HL-60 (cell line): ENCODE data around the gene DPYSL5.
A peak's percentile ranks its signal among the peaks of the same experiment; 100 is the strongest.

Experiments
- DNase-seq, 2 experiments: peaks; one replicate each; pipeline ENCODE4 v3.0.0-alpha.2; 2010 to 2020; ENCODE audit warnings: low read depth in 1 of 2, low spot score in 1 of 2
- H3K27ac ChIP-seq: fragments of 250-450 bp; sonication (Bioruptor Pico); replicated peaks from 2 replicates; pipeline ENCODE4 v1.5.1; 2020; ENCODE audit warnings: mild to moderate bottlenecking, moderate library complexity
- H3K27me3 ChIP-seq: fragments of 250-450 bp; sonication (Bioruptor Pico); 2 replicates; pipeline ENCODE4 v1.5.1; 2021; ENCODE audit warnings: mild to moderate bottlenecking, moderate library complexity; ENCODE audit not compliant: insufficient read depth, poor library complexity, severe bottlenecking
- H3K4me3 ChIP-seq: replicated peaks from 2 replicates; pipeline ENCODE4 v1.5.1; 2011; ENCODE audit warnings: mild to moderate bottlenecking, control low read depth, low read length; ENCODE audit not compliant: insufficient read depth
- GABPA ChIP-seq: IDR thresholded peaks from 2 replicates; pipeline ENCODE4 v1.6.1; 2012; ENCODE audit warnings: low read depth
- POLR2AphosphoS5 ChIP-seq: IDR thresholded peaks from 2 replicates; pipeline ENCODE4 v1.6.1; 2012; ENCODE audit warnings: low read depth
- SPI1 ChIP-seq: IDR thresholded peaks from 2 replicates; pipeline ENCODE4 v1.6.1; 2012; ENCODE audit warnings: low read depth, mild to moderate bottlenecking, borderline replicate concordance
- TF ChIP-seq, protein P1 (sequence below): IDR thresholded peaks from one replicate; pipeline ENCODE4 v1.5.1; 2011; ENCODE audit warnings: low read length, control low read depth, inconsistent platforms; ENCODE audit not compliant: insufficient read depth
- TF ChIP-seq, protein P2 (sequence below): IDR thresholded peaks from 2 replicates; pipeline ENCODE4 v1.6.1; 2012; ENCODE audit warnings: low read depth; ENCODE audit not compliant: insufficient replicate concordance

The DPYSL5 gene

DNA sequence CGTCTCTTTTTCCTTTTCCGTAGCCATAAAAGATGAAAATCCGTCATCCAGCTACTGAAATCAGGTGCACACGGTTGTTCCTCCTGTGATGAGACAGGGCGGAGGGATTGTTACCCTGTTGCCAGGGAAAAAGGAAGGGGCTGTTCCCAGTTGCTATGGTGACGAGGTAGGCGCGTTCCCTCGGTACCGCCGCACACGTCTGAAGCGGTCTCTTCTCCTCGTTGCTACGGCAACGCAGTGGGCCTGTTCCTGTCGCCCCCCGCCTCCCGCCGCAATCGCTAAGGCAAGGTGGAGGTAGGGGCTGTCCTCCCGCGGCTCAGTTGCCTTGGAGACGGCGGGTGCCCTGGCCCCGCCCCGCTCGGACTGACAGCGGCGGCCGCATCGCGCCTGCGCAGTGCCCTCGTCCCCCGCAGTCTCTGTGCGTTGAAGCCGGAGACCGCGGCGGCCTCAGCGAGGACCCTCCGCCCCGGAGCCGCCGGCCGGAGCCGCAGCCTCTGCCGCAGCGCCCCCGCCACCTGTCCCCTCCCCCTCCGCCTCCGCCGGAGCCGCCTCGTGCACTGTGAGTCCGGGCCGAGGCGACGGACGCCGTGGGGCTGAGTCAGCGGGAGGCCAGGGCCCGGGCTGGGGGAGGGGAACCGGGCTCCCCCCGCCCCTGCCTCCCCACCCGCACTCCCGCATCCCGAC is 122.5 kb downstream of the DPYSL5 start, which contains the start of gene MAPRE3:
TSS of gene MAPRE3 (plus strand) at position 394 of the 684 bp plus-strand sequence. CDS start 51,582 bp downstream, outside the sequence.
- peak; percentile 61 for DNase-seq
- Histone ChIP-seq H3K27ac (no peak within 1 kb of the TSS), H3K4me3 (peak within 1 kb of the TSS; percentile 65), H3K27me3 (peaks cover 6% of the 10 kb centered on the region)
- TF ChIP-seq SPI1, result no peak

DNA sequence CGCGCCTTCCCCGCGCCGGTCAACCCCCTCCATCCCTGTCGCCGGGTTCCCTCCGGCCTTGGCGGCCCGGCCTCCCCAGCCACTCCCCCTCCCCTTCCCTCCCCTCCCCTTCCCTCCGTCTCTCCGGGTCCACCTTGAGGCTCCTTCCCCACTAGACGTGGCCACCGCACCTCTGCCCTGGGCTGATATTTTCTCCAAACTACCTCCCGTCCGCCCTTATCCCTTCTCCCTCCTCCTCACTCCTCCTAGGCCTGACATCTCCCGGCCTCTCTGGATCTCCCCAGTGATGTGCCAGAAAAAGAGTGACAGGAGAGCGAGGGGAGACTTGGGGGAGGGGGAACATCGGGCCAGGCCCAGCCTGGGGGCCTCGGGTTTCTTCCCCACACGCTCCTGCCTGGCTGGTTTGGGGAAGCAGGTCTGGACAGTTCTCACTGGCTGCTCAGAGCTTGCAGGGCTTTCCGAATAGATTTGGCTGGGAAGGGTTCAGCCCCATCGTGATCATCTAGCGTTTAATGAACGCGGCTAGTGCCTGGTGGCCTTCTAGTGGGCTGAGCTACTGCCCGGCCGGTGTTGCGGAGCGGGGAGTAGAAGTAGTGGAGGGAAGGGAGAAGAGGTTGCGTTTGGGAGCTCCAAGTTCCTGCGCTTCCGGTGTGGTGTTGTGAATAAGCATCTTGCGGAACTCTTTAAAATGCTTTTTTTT is 123.1 kb downstream of the DPYSL5 start:
- TF ChIP-seq GABPA (no peak), POLR2AphosphoS5 (no peak), SPI1 (no peak)
- TF ChIP-seq, protein P1, sequence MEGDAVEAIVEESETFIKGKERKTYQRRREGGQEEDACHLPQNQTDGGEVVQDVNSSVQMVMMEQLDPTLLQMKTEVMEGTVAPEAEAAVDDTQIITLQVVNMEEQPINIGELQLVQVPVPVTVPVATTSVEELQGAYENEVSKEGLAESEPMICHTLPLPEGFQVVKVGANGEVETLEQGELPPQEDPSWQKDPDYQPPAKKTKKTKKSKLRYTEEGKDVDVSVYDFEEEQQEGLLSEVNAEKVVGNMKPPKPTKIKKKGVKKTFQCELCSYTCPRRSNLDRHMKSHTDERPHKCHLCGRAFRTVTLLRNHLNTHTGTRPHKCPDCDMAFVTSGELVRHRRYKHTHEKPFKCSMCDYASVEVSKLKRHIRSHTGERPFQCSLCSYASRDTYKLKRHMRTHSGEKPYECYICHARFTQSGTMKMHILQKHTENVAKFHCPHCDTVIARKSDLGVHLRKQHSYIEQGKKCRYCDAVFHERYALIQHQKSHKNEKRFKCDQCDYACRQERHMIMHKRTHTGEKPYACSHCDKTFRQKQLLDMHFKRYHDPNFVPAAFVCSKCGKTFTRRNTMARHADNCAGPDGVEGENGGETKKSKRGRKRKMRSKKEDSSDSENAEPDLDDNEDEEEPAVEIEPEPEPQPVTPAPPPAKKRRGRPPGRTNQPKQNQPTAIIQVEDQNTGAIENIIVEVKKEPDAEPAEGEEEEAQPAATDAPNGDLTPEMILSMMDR, result no peak
- Histone ChIP-seq H3K27ac (no peak overlapping the region), H3K4me3 (peak overlapping the region; percentile 65), H3K27me3 (peaks cover 6% of the 10 kb centered on the region)
- peak in 1 of 2 experiments; percentile 32 for DNase-seq

- Histone ChIP-seq H3K4me3 (no peak overlapping the region), H3K27me3 (peaks cover 6% of the 10 kb centered on the region), H3K27ac (no peak overlapping the region)
- DNase-seq, result no peak
- no peak for TF ChIP-seq GABPA
- TF ChIP-seq POLR2AphosphoS5, result no peak
- TF ChIP-seq, protein P1, result no peak
- TF ChIP-seq, protein P2, sequence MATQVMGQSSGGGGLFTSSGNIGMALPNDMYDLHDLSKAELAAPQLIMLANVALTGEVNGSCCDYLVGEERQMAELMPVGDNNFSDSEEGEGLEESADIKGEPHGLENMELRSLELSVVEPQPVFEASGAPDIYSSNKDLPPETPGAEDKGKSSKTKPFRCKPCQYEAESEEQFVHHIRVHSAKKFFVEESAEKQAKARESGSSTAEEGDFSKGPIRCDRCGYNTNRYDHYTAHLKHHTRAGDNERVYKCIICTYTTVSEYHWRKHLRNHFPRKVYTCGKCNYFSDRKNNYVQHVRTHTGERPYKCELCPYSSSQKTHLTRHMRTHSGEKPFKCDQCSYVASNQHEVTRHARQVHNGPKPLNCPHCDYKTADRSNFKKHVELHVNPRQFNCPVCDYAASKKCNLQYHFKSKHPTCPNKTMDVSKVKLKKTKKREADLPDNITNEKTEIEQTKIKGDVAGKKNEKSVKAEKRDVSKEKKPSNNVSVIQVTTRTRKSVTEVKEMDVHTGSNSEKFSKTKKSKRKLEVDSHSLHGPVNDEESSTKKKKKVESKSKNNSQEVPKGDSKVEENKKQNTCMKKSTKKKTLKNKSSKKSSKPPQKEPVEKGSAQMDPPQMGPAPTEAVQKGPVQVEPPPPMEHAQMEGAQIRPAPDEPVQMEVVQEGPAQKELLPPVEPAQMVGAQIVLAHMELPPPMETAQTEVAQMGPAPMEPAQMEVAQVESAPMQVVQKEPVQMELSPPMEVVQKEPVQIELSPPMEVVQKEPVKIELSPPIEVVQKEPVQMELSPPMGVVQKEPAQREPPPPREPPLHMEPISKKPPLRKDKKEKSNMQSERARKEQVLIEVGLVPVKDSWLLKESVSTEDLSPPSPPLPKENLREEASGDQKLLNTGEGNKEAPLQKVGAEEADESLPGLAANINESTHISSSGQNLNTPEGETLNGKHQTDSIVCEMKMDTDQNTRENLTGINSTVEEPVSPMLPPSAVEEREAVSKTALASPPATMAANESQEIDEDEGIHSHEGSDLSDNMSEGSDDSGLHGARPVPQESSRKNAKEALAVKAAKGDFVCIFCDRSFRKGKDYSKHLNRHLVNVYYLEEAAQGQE, result no peak
- no peak for TF ChIP-seq SPI1
Observed at GRCh38 chr2:26971911-26972786, 124.2 kb downstream of the DPYSL5 start.

DNA sequence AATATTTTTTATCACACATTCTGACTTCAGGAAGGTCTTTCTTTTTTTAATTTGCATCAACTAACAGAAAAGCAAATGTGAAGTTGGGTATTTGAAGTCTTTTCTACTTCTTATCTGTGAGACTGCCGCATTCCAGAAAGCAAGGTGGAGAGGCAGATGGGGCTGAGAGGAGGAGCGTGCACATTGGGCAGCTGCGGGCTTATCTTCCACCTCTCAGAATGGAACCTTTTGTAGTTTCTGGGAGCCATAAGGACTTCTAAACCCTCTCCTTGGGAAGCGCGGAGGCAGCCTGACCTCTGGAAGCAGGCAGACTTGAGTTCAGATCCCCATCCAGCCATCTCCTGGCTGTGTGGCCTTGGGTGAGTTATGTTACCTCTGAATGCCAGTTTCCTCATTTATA is 126.4 kb downstream of the DPYSL5 start:
- Histone ChIP-seq H3K27ac (no peak overlapping the region), H3K27me3 (peaks cover 6% of the 10 kb centered on the region), H3K4me3 (no peak overlapping the region)
- DNase-seq, result no peak
- TF ChIP-seq POLR2AphosphoS5, result no peak
- TF ChIP-seq, protein P1, result no peak
- no peak for TF ChIP-seq SPI1
- TF ChIP-seq, protein P2, result no peak
- no peak for TF ChIP-seq GABPA
